Measurements from ENCODE around the gene BRD7.

DNA sequence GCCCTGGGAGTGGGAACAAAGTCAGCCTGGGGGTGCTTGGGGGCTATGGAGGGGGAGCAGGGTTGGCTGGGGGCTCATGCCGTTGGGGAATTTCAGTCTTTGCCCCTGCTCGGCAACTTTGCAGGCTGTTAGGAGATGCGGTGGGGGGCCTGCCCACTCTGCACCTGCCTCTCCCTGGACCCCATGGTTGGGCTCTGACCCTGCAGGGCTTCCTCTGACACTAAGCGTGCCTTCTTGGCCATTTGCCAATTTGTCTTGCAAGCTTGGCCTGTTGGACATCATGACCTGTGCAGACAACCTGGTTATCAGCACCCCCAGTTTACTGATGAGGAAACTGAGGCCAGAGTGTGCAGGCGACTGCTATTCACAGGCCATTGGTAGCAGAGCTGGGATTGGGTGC lies 87.9 kb downstream of the BRD7 start:
- TF ChIP-seq EZH2 (IDR thresholded peaks at IDR 0.05) (no peak), POLR2AphosphoS5 (IDR thresholded peaks at IDR 0.05; ENCODE audit: borderline replicate concordance, low read depth, low read length) (no peak), FOXP2 (optimal IDR thresholded peaks at IDR 0.05; ENCODE audit: control extremely low read depth, extremely low read length, insufficient read depth) (no peak)
